Transverse colon (tissue), 4 donors: ENCODE results near the gene AQP9.

ENCODE experiments used
- POLR2A ChIP-seq: fragments of 450-650 bp; IDR thresholded peaks from one replicate; pipeline ENCODE4 v1.6.1; 2016; ENCODE audit warnings: antibody characterized with exemption, mild to moderate bottlenecking, moderate library complexity
- POLR2AphosphoS5 ChIP-seq, 3 donors: sonication (generic); formaldehyde crosslinking; IDR thresholded peaks; one replicate each; pipeline ENCODE4 v1.6.1; 2016; ENCODE audit warnings: antibody characterized with exemption in 3 of 3
- TF ChIP-seq, protein P1 (sequence below), 5 experiments: fragments of 200-600 bp in 3 of 5; fragments of 450-650 bp in 2 of 5; sonication (generic) in 3 of 5; IDR thresholded peaks; 1 replicate in 2 of 5; 2 replicates in 3 of 5; pipeline ENCODE4 v1.5.1; 2016 to 2017; ENCODE audit warnings: antibody characterized with exemption in 5 of 5, inconsistent platforms in 3 of 5, mild to moderate bottlenecking in 2 of 5, moderate library complexity in 1 of 5

DNA sequence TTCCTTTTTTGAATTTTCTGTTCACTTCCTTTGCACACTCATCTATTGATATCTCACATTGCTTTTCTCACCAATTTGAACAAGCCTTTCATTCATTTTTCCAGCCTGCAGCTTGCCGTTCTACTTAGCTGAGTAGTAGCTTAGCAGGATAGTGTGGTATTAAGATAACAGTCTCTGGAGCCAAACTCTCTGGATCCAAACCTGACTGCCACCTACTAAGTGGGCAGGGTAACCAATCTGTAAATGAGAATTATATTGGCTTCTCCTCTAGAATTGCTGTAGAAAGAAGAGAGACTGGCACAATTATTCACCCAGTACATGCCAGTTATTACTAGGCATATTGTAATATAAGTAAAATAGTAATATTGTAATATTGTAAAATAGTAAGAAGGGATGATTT is 40.5 kb downstream of the AQP9 start:
- TF ChIP-seq POLR2A (no peak), POLR2AphosphoS5 (IDR thresholded peaks at IDR 0.05) (no peak)
- TF ChIP-seq, protein P1, sequence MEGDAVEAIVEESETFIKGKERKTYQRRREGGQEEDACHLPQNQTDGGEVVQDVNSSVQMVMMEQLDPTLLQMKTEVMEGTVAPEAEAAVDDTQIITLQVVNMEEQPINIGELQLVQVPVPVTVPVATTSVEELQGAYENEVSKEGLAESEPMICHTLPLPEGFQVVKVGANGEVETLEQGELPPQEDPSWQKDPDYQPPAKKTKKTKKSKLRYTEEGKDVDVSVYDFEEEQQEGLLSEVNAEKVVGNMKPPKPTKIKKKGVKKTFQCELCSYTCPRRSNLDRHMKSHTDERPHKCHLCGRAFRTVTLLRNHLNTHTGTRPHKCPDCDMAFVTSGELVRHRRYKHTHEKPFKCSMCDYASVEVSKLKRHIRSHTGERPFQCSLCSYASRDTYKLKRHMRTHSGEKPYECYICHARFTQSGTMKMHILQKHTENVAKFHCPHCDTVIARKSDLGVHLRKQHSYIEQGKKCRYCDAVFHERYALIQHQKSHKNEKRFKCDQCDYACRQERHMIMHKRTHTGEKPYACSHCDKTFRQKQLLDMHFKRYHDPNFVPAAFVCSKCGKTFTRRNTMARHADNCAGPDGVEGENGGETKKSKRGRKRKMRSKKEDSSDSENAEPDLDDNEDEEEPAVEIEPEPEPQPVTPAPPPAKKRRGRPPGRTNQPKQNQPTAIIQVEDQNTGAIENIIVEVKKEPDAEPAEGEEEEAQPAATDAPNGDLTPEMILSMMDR (IDR thresholded peaks at IDR 0.05): no peak
